Measurements from ENCODE around the gene NAA40. TPM values are rescaled to one million over a fixed set of nuclear protein-coding genes. Genes with fewer than 3 reads are reported as not detected.

Gene NAA40
- 5.9 and 10.9 TPM in 2 replicates for total RNA-seq

GRCh38 chr11:63938479-63939396, at the start of gene NAA40:
NAA40 (plus strand) TSS chr11:63939002; CDS start chr11:63939097, 95 bp downstream.

DNA sequence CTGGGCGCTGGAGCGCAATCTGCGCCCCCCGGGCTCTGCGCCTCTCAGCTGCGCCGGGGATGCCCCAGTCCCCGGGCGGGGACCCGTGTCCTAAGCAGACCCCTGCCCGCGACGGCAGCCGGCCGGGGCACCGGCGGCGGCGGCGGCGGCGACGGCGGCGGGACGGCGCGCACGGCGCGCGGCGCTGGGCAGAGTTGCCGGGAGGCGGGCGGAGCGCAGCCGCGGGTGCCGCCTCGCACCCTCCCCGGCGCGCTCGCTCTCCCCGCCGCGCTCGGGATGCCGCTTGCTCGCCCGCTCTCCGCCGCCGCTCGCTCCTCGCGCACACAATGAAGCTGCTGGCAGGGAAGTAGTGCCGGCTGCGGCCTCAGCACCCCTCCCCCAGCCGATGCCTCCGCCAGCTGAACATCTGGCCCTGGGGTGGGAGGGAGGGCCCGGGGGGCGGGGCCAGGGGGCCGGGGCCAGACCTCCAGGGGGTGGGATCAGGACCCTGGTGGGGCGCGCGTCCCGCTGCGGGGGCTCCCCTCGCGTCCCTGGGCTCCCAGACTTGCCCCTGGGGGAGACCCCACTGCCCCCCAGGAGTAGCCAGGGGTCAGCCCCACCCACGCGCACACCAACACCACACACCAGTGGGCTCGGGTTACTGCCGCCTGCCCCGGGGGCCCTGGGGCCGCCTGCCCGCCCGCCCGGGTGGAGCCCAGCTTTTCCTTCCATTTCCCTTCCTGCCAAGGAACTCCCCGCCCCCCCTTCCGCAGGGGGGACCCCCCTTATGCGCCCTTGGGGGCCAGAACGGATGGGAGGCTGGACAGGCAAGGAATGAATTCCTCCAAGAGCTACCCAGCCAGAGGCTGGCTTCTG, 21.7 kb upstream of the NAA40 start, which contains the start of gene RCOR2:
RCOR2 (minus strand) TSS at position 328 of the 855 bp plus-strand sequence. CDS start 708 bp downstream, outside the sequence.

DNA sequence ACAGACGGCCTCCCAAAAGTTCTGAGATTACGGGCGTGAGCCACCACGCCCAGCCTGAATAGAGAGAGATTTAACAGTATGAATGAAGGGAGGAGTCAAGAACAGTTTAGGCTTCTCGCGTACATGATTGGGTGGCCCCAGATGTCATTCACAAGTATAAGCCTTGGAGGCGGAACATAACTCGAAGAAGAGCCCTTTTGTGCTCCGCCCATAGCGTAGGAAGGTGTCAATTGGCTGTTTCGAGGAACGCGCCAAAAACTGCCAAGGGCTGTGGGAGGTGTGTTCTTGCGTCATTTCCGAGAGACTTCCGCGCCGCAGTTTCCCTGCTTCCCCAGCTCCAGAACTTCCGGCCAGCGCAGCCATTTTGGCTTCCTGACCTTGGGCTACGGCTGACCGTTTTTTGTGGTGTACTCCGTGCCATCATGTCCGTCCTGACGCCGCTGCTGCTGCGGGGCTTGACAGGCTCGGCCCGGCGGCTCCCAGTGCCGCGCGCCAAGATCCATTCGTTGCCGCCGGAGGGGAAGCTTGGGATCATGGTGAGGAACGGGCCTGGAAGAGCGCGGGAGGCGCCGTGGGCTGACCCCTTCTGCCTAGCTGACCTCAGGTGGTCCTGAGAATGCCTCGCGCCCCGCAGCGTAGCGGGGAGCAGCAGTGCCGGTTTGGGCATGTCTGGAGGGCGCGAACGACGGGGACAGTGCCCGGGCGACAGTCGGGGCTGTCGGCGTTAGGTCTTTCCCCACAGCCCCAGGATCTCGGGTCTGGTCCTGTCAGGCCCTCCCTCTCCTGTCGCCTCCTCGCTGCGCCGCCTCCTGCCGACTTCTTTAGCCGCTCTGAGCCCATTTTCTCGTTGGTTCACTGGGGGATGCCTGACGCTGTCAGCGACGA, 35.7 kb downstream of the NAA40 start, which contains the start of gene COX8A:
COX8A (plus strand) TSS at position 362 of the 885 bp plus-strand sequence; CDS start at position 423, 61 bp downstream.

GRCh38 chr11:63986156-63986931, 47.5 kb downstream of the NAA40 start, which contains the start of gene OTUB1:
OTUB1 (plus strand) TSS chr11:63986438; CDS start chr11:63986457, 19 bp downstream.

Other genes starting within 250 kb of the NAA40 start
- gene ZFTA, start 170.2 kb upstream of the NAA40 start, total RNA-seq, result 9.9 and 24.3 TPM in 2 replicates
- gene SPINDOC, start 125.5 kb upstream of the NAA40 start, total RNA-seq, result 8.2 and 22.4 TPM in 2 replicates
- gene MARK2, start 99.9 kb upstream of the NAA40 start, total RNA-seq, result 5.4 and 12.7 TPM in 2 replicates
- gene RCOR2, start 21.8 kb upstream of the NAA40 start, total RNA-seq, result 1.3 and 1.7 TPM in 2 replicates
- 283 and 342 TPM in 2 replicates for gene COX8A, start 35.6 kb downstream of the NAA40 start, total RNA-seq
- 47.6 and 92.2 TPM in 2 replicates for gene OTUB1, start 47.4 kb downstream of the NAA40 start, total RNA-seq
- gene FLRT1, start 96.9 kb downstream of the NAA40 start, total RNA-seq, result not detected in 2 replicates
- gene MACROD1, start 227.1 kb downstream of the NAA40 start, total RNA-seq, result 8.1 and 21.7 TPM in 2 replicates
- gene STIP1, start 247.2 kb downstream of the NAA40 start, total RNA-seq, result 125 and 414 TPM in 2 replicates